CD14-positive monocyte (primary cell): Measurements from ENCODE around the gene IDI1. TPM values are rescaled to one million over a fixed set of nuclear protein-coding genes. Genes with fewer than 3 reads are reported as not detected.
"Not testable (repeated sequence)": the region's sequence is repeated elsewhere in the genome, so short reads cannot be mapped to it uniquely, and the experiment has no call there.

Source experiments
- DNase-seq, 3 donors: peaks; one replicate each; pipeline ENCODE4 v3.0.0-alpha.2; 2011 to 2022
- H2AFZ ChIP-seq: 2 replicates; pipeline ENCODE4 v1.6.0; 2012; ENCODE audit warnings: mild to moderate bottlenecking, low read depth, low read length, inconsistent platforms; ENCODE audit not compliant: insufficient read depth, poor library complexity, severe bottlenecking
- H3K27ac ChIP-seq, 2 donors: 1 replicate in 1 of 2; 2 replicates in 1 of 2; pipeline ENCODE4 v1.5.1; 2012 to 2013; ENCODE audit warnings: low read length in 2 of 2, control low read depth in 1 of 2, inconsistent platforms in 1 of 2, low read depth in 1 of 2, mild to moderate bottlenecking in 1 of 2
- H3K27me3 ChIP-seq, 2 donors: one replicate each; pipeline versions ENCODE4 v1.6.0 to v1.6.1; 2011 to 2013; ENCODE audit warnings: low read length in 2 of 2; ENCODE audit not compliant: control insufficient read depth in 2 of 2, insufficient read depth in 2 of 2
- H3K36me3 ChIP-seq, 2 donors: replicated peaks in 1 of 2; 1 replicate in 1 of 2; 2 replicates in 1 of 2; pipeline versions ENCODE4 v1.5.1 to v1.6.1; 2012 to 2013; ENCODE audit warnings: low read length in 2 of 2, control low read depth in 1 of 2, inconsistent platforms in 1 of 2, mild to moderate bottlenecking in 1 of 2; ENCODE audit not compliant: insufficient read depth in 2 of 2, control insufficient read depth in 1 of 2
- H3K4me1 ChIP-seq, 2 donors: 1 replicate in 1 of 2; 2 replicates in 1 of 2; pipeline versions ENCODE4 v1.5.1 to v1.6.1; 2012 to 2013; ENCODE audit warnings: low read length in 2 of 2, control low read depth in 1 of 2, inconsistent platforms in 1 of 2, mild to moderate bottlenecking in 1 of 2, moderate library complexity in 1 of 2; ENCODE audit not compliant: insufficient read depth in 2 of 2, control insufficient read depth in 1 of 2
- H3K4me2 ChIP-seq: replicated peaks from 2 replicates; pipeline ENCODE3; 2012; ENCODE audit warnings: low read length, moderate library complexity, mild to moderate bottlenecking; ENCODE audit not compliant: poor library complexity, severe bottlenecking; ENCODE audit errors: extremely low read depth
- H3K4me3 ChIP-seq, 3 experiments: fragments of 200-600 bp in 1 of 3; sonication (generic) in 1 of 3; replicated peaks in 1 of 3; 1 replicate in 2 of 3; 2 replicates in 1 of 3; pipeline ENCODE4 v1.5.1; 2011 to 2013; ENCODE audit warnings: low read length in 3 of 3, mild to moderate bottlenecking in 3 of 3, control low read depth in 2 of 3, low read depth in 2 of 3, inconsistent platforms in 1 of 3, moderate library complexity in 1 of 3
- H3K79me2 ChIP-seq: 2 replicates; pipeline ENCODE4 v1.6.0; 2012; ENCODE audit warnings: mild to moderate bottlenecking, control low read depth, inconsistent platforms, low read length, moderate library complexity; ENCODE audit not compliant: insufficient read depth
- H3K9ac ChIP-seq: 2 replicates; pipeline ENCODE4 v1.6.0; 2017; ENCODE audit warnings: low read length, mild to moderate bottlenecking; ENCODE audit not compliant: insufficient read depth, poor library complexity, severe bottlenecking
- H3K9me3 ChIP-seq, 2 donors: replicated peaks in 1 of 2; 1 replicate in 1 of 2; 2 replicates in 1 of 2; pipeline versions ENCODE4 v1.5.1 to v1.6.1; 2012 to 2013; ENCODE audit warnings: low read length in 2 of 2, control low read depth in 1 of 2; ENCODE audit not compliant: control insufficient read depth in 1 of 2, insufficient read depth in 1 of 2
- H4K20me1 ChIP-seq: 2 replicates; pipeline ENCODE4 v1.6.0; 2012; ENCODE audit warnings: mild to moderate bottlenecking, low read length, control low read depth, moderate library complexity; ENCODE audit not compliant: insufficient read depth
- H3K27ac Mint-ChIP-seq, 7 donors: one replicate each; pipeline ENCODE4 v1.8.0; 2020; ENCODE audit warnings: mild to moderate bottlenecking in 7 of 7, mixed read lengths in 7 of 7, moderate library complexity in 6 of 7, inconsistent platforms in 2 of 7
- H3K27me3 Mint-ChIP-seq, 3 donors: one replicate each; pipeline ENCODE4 v1.8.0; 2021 to 2022; ENCODE audit warnings: low read depth in 3 of 3, mild to moderate bottlenecking in 3 of 3, mixed read lengths in 3 of 3, moderate library complexity in 3 of 3, inconsistent platforms in 1 of 3
- H3K36me3 Mint-ChIP-seq, 2 donors: one replicate each; pipeline ENCODE4 v1.8.0; 2020; ENCODE audit warnings: mixed read lengths in 2 of 2, inconsistent platforms in 1 of 2, mild to moderate bottlenecking in 1 of 2
- H3K4me1 Mint-ChIP-seq: one replicate; pipeline ENCODE4 v1.8.0; 2020; ENCODE audit warnings: mild to moderate bottlenecking, mixed read lengths
- H3K4me3 Mint-ChIP-seq, 2 donors: one replicate each; pipeline ENCODE4 v1.8.0; 2020; ENCODE audit warnings: mild to moderate bottlenecking in 2 of 2, mixed read lengths in 2 of 2, moderate library complexity in 1 of 2
- H3K9me3 Mint-ChIP-seq, 7 donors: one replicate each; pipeline ENCODE4 v1.8.0; 2020 to 2022; ENCODE audit warnings: mixed read lengths in 7 of 7, mild to moderate bottlenecking in 6 of 7, moderate library complexity in 6 of 7, inconsistent platforms in 2 of 7
- WGBS: methylation state at CpG from one replicate; pipeline ENCODE4 v1.1.5; 2013; ENCODE audit warnings: missing lambda C conversion rate; ENCODE audit not compliant: insufficient coverage; 5-methylcytosine and 5-hydroxymethylcytosine counted together
- intact Hi-C, 2 donors: fragments of 100-400 bp; cut with micrococcal nuclease; formaldehyde crosslinking; loops; one replicate each; pipeline versions ENCODE4 v1.15.0 to v1.15.1; 2023
- polyA plus RNA-seq, 3 donors: library from polyadenylated mRNA; depleted of rRNA in 1 of 3; unstranded in 2 of 3; stranded (reverse) in 1 of 3; fragments of 300-500 nt in 2 of 3; fragments of >200 nt in 1 of 3; fragmentation: Illumina TruSeq in 2 of 3; gene quantifications; 1 replicate in 2 of 3; 2 replicates in 1 of 3; pipeline ENCODE4 v1.2.3, GENCODE V29; 2012 to 2021
- TF ChIP-seq, protein P1 (sequence below): fragments of 200-600 bp; IDR thresholded peaks from one replicate; pipeline ENCODE4 v1.8.0; 2022; ENCODE audit warnings: antibody characterized with exemption, mild to moderate bottlenecking

The IDI1 gene
- polyA plus RNA-seq, 3 donors, result 35.0 to 139 (median 46.9) TPM

DNA sequence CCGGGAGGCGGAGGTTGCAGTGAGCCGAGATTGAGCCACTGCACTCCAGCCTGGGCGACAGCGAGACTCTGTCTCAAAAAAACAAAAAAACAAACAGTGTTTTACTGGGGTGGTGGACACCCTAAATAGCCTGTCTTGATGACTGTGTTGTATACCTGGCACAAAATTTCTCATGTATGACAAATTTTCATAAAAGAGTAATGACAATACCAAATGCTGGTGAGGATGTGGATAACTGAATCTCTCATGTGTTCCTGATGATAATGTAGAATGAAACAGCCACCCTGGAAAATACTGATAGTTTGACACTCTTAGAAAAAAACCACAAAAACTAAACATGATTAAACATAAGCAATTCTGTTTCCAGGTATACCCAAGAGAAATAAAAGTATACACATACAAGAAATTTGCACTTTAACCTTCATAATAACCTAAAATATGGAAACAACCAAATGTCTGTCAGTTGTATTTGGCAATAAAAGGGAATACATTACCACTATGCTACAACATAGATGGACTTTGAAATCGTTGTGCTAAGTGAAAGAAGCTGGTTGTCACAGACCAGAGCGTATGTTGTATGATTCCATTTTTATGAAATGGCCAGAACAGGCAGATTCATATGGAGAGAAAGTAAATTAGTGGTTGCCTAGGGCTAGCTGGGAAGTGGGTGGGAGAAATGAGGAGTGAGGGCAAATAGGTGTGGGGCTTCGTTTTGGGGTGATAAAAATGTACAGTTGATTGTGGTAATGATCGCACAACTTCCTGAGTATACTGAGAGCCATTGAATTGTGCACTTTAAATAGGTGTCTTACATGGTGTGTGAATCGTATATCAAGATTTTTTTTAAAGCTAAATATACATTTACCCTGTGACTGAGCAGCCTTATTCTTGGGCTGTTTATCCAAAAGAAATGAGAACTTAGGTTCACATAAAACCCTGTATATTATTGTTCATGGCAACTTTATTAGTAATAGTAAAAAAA, 19.8 kb upstream of the IDI1 start:
- no peaks in the 10 kb centered on the region for H3K9me3 ChIP-seq
- peaks cover 86% of the 10 kb centered on the region for H4K20me1 ChIP-seq
- intact Hi-C loops, result no loop called here
- no peaks in the 10 kb centered on the region for H3K27me3 ChIP-seq
- H3K9ac ChIP-seq, result no peak overlapping the region
- Mint-ChIP-seq H3K36me3 (peaks cover 33 to 38% of the 10 kb centered on the region in 2 donors), H3K27me3 (no peaks in the 10 kb centered on the region), H3K4me1 (peaks cover 32% of the 10 kb centered on the region), H3K27ac (peak overlapping the region in 4 of 7 donors; percentile 2 to 75 (median 20)), H3K4me3 (no peak overlapping the region), H3K9me3 (no peaks in the 10 kb centered on the region)
- 50% methylated on average over 3 of the region's 10 CpGs for WGBS
- H3K4me1 ChIP-seq, result peaks cover 11 to 21% of the 10 kb centered on the region in 2 donors
- DNase-seq, result no peak
- H3K79me2 ChIP-seq, result peaks cover 92% of the 10 kb centered on the region
- TF ChIP-seq, protein P1, sequence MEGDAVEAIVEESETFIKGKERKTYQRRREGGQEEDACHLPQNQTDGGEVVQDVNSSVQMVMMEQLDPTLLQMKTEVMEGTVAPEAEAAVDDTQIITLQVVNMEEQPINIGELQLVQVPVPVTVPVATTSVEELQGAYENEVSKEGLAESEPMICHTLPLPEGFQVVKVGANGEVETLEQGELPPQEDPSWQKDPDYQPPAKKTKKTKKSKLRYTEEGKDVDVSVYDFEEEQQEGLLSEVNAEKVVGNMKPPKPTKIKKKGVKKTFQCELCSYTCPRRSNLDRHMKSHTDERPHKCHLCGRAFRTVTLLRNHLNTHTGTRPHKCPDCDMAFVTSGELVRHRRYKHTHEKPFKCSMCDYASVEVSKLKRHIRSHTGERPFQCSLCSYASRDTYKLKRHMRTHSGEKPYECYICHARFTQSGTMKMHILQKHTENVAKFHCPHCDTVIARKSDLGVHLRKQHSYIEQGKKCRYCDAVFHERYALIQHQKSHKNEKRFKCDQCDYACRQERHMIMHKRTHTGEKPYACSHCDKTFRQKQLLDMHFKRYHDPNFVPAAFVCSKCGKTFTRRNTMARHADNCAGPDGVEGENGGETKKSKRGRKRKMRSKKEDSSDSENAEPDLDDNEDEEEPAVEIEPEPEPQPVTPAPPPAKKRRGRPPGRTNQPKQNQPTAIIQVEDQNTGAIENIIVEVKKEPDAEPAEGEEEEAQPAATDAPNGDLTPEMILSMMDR, result no peak
- no peak overlapping the region for H3K4me3 ChIP-seq
- H3K36me3 ChIP-seq, result peaks cover 22 to 36% of the 10 kb centered on the region in 2 donors
- H3K4me2 ChIP-seq, result no peak overlapping the region
- H3K27ac ChIP-seq, result peak overlapping the region in 1 of 2 donors; percentile 59
- no peak overlapping the region for H2AFZ ChIP-seq

DNA sequence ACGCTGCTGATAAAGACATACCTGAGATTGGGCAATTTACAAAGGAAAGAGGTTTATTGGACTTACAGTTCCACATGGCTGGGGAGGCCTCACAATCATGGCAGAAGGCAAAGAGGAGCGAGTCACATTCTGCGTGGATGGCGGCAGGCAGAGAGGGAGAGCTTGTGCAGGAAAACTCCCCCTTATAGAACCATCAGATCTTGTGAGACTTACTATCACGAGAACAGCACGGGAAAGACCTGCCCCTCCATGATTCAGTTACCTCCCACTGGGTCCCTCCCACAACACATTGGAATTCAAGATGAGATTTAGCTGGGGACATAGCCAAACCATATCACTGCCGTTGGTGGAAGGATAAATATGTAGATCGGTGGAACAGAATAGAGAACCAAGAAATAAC, 17.8 kb upstream of the IDI1 start:
- H3K4me3 Mint-ChIP-seq, H3K4me3 ChIP-seq, H3K27me3 ChIP-seq, H2AFZ ChIP-seq, H3K9me3 Mint-ChIP-seq, intact Hi-C loops, DNase-seq, H3K9ac ChIP-seq, H3K27me3 Mint-ChIP-seq, H3K4me2 ChIP-seq, H3K9me3 ChIP-seq, H3K27ac ChIP-seq: not testable (repeated sequence)
- Histone ChIP-seq H3K4me1 (peaks cover 11 to 21% of the 10 kb centered on the region in 2 donors), H3K79me2 (peaks cover 94% of the 10 kb centered on the region), H3K36me3 (peaks cover 15 to 36% of the 10 kb centered on the region in 2 donors), H4K20me1 (peaks cover 88% of the 10 kb centered on the region)
- WGBS, result no CpG with 5 or more reads among the region's 8 CpGs
- Mint-ChIP-seq H3K27ac (peak overlapping the region in 1 of 7 donors; percentile 55), H3K4me1 (peaks cover 47% of the 10 kb centered on the region), H3K36me3 (peaks cover 24 to 41% of the 10 kb centered on the region in 2 donors)
